Lower leg skin (tissue), 4 donors: Measurements from ENCODE around the gene U2AF1. TPM values are rescaled to one million over a fixed set of nuclear protein-coding genes. Genes with fewer than 3 reads are reported as not detected.
"Not testable (repeated sequence)": the region's sequence is repeated elsewhere in the genome, so short reads cannot be mapped to it uniquely, and the experiment has no call there.

Experiments used
- DNase-seq, 2 donors: peaks; one replicate each; pipeline ENCODE4 v3.0.0-alpha.2; 2019; ENCODE audit warnings: low spot score in 2 of 2
- H3K4me3 ChIP-seq: fragments of 200-600 bp; sonication (generic); 2 replicates; pipeline ENCODE4 v1.5.1; 2017; ENCODE audit warnings: mild to moderate bottlenecking, low read depth; ENCODE audit not compliant: poor library complexity, severe bottlenecking
- WGBS, 2 donors: methylation state at CpG; one replicate each; pipeline ENCODE4 v1.1.5; 2018; 5-methylcytosine and 5-hydroxymethylcytosine counted together
- intact Hi-C: fragments of 100-400 bp; cut with DNase I; formaldehyde crosslinking; loops from one replicate; pipeline ENCODE4 v1.15.0; 2023; ENCODE audit warnings: low total_unique reads
- total RNA-seq, 4 donors: library from RNA; depleted of rRNA; stranded (reverse); fragments of >200 nt; gene quantifications; one replicate each; pipeline ENCODE4 v1.1.0, GENCODE V29; 2016

Gene U2AF1, protein sequence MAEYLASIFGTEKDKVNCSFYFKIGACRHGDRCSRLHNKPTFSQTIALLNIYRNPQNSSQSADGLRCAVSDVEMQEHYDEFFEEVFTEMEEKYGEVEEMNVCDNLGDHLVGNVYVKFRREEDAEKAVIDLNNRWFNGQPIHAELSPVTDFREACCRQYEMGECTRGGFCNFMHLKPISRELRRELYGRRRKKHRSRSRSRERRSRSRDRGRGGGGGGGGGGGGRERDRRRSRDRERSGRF
- 10 to 100 TPM; 19.2 to 57.6 (median 19.5) TPM for total RNA-seq

- peak in 1 of 2 donors; percentile 87 for DNase-seq
- H3K4me3 ChIP-seq, intact Hi-C loops: not testable (repeated sequence)
- 0% methylated on average over 9 of the region's 107 CpGs; no CpG with 5 or more reads in 1 of the 2 donors for WGBS, 2 donors
These were observed at the start of gene U2AF1 for GRCh38 chr21:43106965-43107793. Gene U2AF1, minus strand, starts transcription at chr21:43107570. Its CDS starts 76 bp downstream, at chr21:43107494.

GRCh38 chr21:43153601-43154000, 46.2 kb upstream of the U2AF1 start:
- intact Hi-C loops, H3K4me3 ChIP-seq, DNase-seq: not testable (repeated sequence)
- WGBS, 2 donors = no CpG with 5 or more reads among the region's 33 CpGs

DNA sequence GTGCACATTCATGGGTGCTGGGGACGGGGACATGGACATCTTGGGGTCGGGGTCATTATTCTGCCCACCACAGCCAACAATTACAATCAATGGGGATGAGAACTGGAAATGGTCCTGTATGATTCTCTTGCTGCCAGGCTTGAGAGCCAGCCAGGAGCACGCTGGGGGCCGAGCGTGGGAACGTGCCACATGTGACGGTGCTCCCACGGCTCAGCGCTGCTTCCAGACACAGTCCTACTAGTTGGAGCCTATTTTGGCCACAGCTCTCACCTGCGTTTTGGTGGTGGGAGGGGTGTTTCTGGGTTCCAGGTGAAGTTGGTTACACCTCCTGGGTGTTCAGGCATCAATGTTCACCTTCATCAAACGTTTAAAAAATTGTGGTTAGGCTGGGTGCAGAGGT, 42.0 kb upstream of the U2AF1 start:
- H3K4me3 ChIP-seq, intact Hi-C loops, DNase-seq: not testable (repeated sequence)
- no CpG with 5 or more reads among the region's 11 CpGs for WGBS, 2 donors

DNA sequence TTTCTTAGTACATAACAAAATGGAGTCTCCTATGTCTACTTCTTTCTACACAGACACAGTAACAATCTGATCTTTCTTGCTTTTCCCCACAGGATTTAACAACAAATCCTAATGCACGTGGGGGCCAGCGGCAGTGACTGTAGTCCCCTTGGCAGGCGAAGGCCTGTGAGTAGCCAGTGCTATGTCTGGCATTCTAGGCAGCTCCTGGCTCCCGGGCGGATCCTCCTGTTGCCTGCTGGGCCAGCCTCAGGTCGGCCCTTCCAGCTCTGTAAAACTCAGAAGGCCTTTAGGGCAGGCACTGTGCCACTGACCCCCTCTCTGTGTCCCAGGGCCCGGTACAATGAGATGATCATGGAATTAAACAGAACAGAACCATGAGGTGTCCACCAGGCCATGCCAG, 40.6 kb upstream of the U2AF1 start:
- intact Hi-C loops, H3K4me3 ChIP-seq, DNase-seq: not testable (repeated sequence)
- no CpG with 5 or more reads among the region's 7 CpGs for WGBS, 2 donors

DNA sequence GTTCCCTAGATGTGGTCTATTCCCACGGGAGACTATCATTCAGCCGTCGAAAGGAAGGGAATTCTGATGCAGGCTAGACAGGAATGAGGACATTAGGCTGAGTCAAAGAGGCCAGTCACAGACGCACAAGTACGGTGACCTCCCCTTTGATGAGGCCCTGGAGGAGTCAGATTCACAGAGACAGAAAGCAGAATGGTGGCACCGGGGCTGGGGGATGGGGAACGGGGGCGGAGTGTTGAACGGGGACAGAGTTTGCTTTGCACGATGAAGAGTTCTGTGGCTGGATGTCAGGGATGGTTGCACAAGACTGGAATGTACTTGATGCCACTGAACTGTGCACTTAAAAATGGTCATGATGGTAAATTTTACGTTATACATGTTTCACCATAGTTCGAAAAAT, 39.3 kb upstream of the U2AF1 start:
- H3K4me3 ChIP-seq, DNase-seq, intact Hi-C loops: not testable (repeated sequence)
- no CpG with 5 or more reads among the region's 12 CpGs for WGBS, 2 donors

DNA sequence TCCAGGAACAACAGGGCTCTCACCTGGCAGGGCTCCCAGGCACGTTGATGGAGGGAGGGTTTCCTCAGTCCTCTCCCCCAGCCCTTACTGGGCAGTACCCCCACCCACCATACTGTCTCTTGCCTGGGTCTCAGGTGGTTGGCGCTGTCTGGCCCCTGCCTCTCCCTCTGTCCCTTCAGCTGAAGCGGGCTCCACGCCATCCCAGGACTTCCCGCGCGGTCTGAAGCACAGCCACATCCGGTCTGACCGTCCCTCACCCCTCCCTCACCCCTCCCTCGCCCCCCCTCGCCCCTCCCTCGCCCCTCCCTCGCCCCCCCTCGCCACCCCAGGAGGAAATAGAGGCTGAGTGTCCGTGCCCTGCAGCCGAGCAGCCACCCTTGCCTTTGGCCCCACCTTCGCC, 34.0 kb upstream of the U2AF1 start:
- H3K4me3 ChIP-seq, intact Hi-C loops, DNase-seq: not testable (repeated sequence)
- 58% methylated on average over 5 of the region's 17 CpGs; no CpG with 5 or more reads in 1 of the 2 donors for WGBS, 2 donors

- H3K4me3 ChIP-seq, intact Hi-C loops, DNase-seq: not testable (repeated sequence)
- no CpG with 5 or more reads among the region's 8 CpGs for WGBS, 2 donors
These were observed 31.6 kb upstream of the U2AF1 start for GRCh38 chr21:43138944-43139343.

- H3K4me3 ChIP-seq, DNase-seq, intact Hi-C loops: not testable (repeated sequence)
- no CpG with 5 or more reads among the region's 10 CpGs for WGBS, 2 donors
These were observed 27.1 kb upstream of the U2AF1 start for GRCh38 chr21:43134520-43134919.

- no CpG with 5 or more reads among the region's 7 CpGs for WGBS, 2 donors
- DNase-seq, intact Hi-C loops, H3K4me3 ChIP-seq: not testable (repeated sequence)
These were observed 22.7 kb upstream of the U2AF1 start for GRCh38 chr21:43130094-43130493.

- intact Hi-C loops, DNase-seq, H3K4me3 ChIP-seq: not testable (repeated sequence)
- WGBS, 2 donors = no CpG with 5 or more reads among the region's 4 CpGs
These were observed 8.6 kb upstream of the U2AF1 start for GRCh38 chr21:43115956-43116355.

GRCh38 chr21:43114483-43114882, 7.1 kb upstream of the U2AF1 start:
- 100% methylated on average over 5 of the region's 6 CpGs; no CpG with 5 or more reads in 1 of the 2 donors for WGBS, 2 donors
- H3K4me3 ChIP-seq, DNase-seq, intact Hi-C loops: not testable (repeated sequence)

GRCh38 chr21:43109006-43109405, 1.6 kb upstream of the U2AF1 start:
- intact Hi-C loops, DNase-seq, H3K4me3 ChIP-seq: not testable (repeated sequence)
- WGBS, 2 donors = no CpG with 5 or more reads among the region's 7 CpGs

GRCh38 chr21:43108177-43108576, 807 bp upstream of the U2AF1 start:
- intact Hi-C loops, H3K4me3 ChIP-seq, DNase-seq: not testable (repeated sequence)
- no CpG with 5 or more reads among the region's 17 CpGs for WGBS, 2 donors

DNA sequence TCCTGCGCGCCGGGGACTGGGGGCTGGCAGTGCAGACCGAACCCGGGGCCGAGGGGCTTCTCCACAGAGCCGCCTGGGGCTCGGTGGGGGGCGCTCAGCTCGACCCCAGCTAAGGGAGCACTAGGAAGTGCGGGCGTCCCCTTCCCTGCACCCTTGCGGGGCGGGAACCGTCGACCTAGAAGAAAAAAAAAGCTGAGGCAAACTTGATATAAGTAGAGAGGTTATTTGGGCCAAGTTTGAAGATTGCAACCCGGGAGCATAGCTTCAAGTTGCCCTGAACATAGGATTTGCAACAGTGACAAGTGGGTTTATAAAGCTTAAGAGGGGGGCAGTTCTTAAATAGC, 396 bp upstream of the U2AF1 start:
- WGBS, 2 donors = no CpG with 5 or more reads among the region's 17 CpGs
- DNase-seq, intact Hi-C loops, H3K4me3 ChIP-seq: not testable (repeated sequence)

DNA sequence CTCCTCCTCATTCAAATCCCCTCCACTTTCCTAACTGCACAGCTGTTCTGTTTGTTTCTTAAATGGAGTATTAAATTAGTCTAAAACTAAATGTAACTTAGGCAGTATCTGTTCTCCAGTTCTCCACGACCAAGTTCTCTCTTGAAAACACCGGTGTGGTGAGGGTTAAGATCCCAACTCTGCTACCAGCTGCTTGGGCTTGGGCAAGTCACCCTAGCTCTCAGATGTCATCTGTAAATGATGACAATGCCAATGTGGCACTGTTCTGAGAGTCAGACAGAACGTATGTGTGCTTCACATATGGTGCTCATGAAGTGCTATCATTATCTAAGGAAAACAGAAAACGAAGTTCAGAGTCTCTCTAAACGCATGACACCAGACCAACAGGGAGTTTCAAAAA, 2.7 kb downstream of the U2AF1 start:
- 73 to 75% methylated on average over 2 of the region's 5 CpGs for WGBS, 2 donors

More for the DNA sequence above, 2.7 kb downstream of the U2AF1 start:
- DNase-seq, H3K4me3 ChIP-seq, intact Hi-C loops: not testable (repeated sequence)
